ENCODE data around the gene RAMAC.

- TF ChIP-seq CTCF (IDR thresholded peaks at IDR 0.05) (no peak), POLR2A (IDR thresholded peaks at IDR 0.05) (no peak)
Measured at GRCh38 chr15:82945326-82945725, 40.7 kb upstream of the RAMAC start.
